GM12878 (cell line): Measurements from ENCODE around the gene PKP4.

Source experiments
- ASH2L ChIP-seq: fragments of 300-600, 200-600 bp; sonication (generic); IDR thresholded peaks from 2 replicates; pipeline ENCODE4 v1.6.1; 2017; ENCODE audit warnings: low read depth, mild to moderate bottlenecking, borderline replicate concordance
- ATF7 ChIP-seq: fragments of 450-650 bp; IDR thresholded peaks from 2 replicates; pipeline ENCODE4 v1.6.1; 2016; ENCODE audit warnings: low read depth, mild to moderate bottlenecking
- HSF1 ChIP-seq: fragments of 150-350 bp; IDR thresholded peaks from 2 replicates; pipeline ENCODE4 v1.6.1; 2014; ENCODE audit warnings: mild to moderate bottlenecking, low read depth, low read length
- POLR2A ChIP-seq: IDR thresholded peaks from 2 replicates; pipeline ENCODE4 v1.6.1; 2011; ENCODE audit warnings: low read depth, mild to moderate bottlenecking, low read length
- POLR2AphosphoS2 ChIP-seq: IDR thresholded peaks from 2 replicates; pipeline ENCODE4 v1.6.1; 2011; ENCODE audit warnings: low read depth, mild to moderate bottlenecking, low read length, improper control_type of control experiment, moderate library complexity
- POLR2AphosphoS5 ChIP-seq: IDR thresholded peaks from 2 replicates; pipeline ENCODE4 v1.6.1; 2011; ENCODE audit warnings: mild to moderate bottlenecking, low read length, inconsistent platforms
- SIX5 ChIP-seq: IDR thresholded peaks from 2 replicates; pipeline ENCODE4 v1.6.1; 2011; ENCODE audit warnings: mild to moderate bottlenecking, low read depth, low read length, moderate library complexity; ENCODE audit not compliant: severe bottlenecking
- ZNF274 ChIP-seq: IDR thresholded peaks from one replicate; pipeline ENCODE4 v1.8.0; 2011; ENCODE audit not compliant: insufficient read length, insufficient read depth
- TF ChIP-seq, protein P1 (sequence below), 3 experiments: IDR thresholded peaks in 2 of 3; conservative IDR thresholded peaks in 1 of 3; 2 replicates each; pipeline ENCODE4 v1.5.1; 2011; ENCODE audit warnings: low read depth in 3 of 3, low read length in 3 of 3, mild to moderate bottlenecking in 3 of 3, control low read depth in 2 of 3, moderate library complexity in 2 of 3, inconsistent platforms in 1 of 3, mixed read lengths in 1 of 3; ENCODE audit not compliant: control insufficient read depth in 2 of 3, insufficient read depth in 1 of 3; ENCODE audit errors: extremely low read depth in 1 of 3
- TF ChIP-seq, protein P2 (sequence below): fragments of 450-650 bp; IDR thresholded peaks from 2 replicates; pipeline ENCODE4 v1.6.1; 2017; ENCODE audit warnings: mild to moderate bottlenecking, moderate library complexity

GRCh38 chr2:158689391-158689790 lies 232.6 kb downstream of the PKP4 start:
- TF ChIP-seq ZNF274, result no peak
- TF ChIP-seq POLR2A, result no peak
- TF ChIP-seq, protein P1, sequence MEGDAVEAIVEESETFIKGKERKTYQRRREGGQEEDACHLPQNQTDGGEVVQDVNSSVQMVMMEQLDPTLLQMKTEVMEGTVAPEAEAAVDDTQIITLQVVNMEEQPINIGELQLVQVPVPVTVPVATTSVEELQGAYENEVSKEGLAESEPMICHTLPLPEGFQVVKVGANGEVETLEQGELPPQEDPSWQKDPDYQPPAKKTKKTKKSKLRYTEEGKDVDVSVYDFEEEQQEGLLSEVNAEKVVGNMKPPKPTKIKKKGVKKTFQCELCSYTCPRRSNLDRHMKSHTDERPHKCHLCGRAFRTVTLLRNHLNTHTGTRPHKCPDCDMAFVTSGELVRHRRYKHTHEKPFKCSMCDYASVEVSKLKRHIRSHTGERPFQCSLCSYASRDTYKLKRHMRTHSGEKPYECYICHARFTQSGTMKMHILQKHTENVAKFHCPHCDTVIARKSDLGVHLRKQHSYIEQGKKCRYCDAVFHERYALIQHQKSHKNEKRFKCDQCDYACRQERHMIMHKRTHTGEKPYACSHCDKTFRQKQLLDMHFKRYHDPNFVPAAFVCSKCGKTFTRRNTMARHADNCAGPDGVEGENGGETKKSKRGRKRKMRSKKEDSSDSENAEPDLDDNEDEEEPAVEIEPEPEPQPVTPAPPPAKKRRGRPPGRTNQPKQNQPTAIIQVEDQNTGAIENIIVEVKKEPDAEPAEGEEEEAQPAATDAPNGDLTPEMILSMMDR (IDR thresholded peaks at IDR 0.05 in 2 of 3, conservative IDR thresholded peaks at IDR 0.05 in 1 of 3; ENCODE audit: control insufficient read depth in 2 of 3, extremely low read depth in 1 of 3, insufficient read depth in 1 of 3, low read depth in 3 of 3, low read length in 3 of 3), result no peak
- TF ChIP-seq HSF1, result no peak
- no peak for TF ChIP-seq ASH2L
- TF ChIP-seq POLR2AphosphoS2, result no peak
- TF ChIP-seq, protein P2, sequence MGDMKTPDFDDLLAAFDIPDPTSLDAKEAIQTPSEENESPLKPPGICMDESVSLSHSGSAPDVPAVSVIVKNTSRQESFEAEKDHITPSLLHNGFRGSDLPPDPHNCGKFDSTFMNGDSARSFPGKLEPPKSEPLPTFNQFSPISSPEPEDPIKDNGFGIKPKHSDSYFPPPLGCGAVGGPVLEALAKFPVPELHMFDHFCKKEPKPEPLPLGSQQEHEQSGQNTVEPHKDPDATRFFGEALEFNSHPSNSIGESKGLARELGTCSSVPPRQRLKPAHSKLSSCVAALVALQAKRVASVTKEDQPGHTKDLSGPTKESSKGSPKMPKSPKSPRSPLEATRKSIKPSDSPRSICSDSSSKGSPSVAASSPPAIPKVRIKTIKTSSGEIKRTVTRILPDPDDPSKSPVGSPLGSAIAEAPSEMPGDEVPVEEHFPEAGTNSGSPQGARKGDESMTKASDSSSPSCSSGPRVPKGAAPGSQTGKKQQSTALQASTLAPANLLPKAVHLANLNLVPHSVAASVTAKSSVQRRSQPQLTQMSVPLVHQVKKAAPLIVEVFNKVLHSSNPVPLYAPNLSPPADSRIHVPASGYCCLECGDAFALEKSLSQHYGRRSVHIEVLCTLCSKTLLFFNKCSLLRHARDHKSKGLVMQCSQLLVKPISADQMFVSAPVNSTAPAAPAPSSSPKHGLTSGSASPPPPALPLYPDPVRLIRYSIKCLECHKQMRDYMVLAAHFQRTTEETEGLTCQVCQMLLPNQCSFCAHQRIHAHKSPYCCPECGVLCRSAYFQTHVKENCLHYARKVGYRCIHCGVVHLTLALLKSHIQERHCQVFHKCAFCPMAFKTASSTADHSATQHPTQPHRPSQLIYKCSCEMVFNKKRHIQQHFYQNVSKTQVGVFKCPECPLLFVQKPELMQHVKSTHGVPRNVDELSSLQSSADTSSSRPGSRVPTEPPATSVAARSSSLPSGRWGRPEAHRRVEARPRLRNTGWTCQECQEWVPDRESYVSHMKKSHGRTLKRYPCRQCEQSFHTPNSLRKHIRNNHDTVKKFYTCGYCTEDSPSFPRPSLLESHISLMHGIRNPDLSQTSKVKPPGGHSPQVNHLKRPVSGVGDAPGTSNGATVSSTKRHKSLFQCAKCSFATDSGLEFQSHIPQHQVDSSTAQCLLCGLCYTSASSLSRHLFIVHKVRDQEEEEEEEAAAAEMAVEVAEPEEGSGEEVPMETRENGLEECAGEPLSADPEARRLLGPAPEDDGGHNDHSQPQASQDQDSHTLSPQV, result no peak
- TF ChIP-seq POLR2AphosphoS5, result no peak
- TF ChIP-seq ATF7, result no peak
- TF ChIP-seq SIX5, result no peak
